Measurements from ENCODE around the gene DAZAP1. TPM values are rescaled to one million over a fixed set of nuclear protein-coding genes. Genes with fewer than 3 reads are reported as not detected.

The DAZAP1 gene
- total and polyA plus RNA-seq, 7 experiments from 2014 or later: 5.0 to 227 (median 138) TPM

GRCh38 chr19:1466461-1467214 lies 59.3 kb downstream of the DAZAP1 start:
- Mint-ChIP-seq H3K4me3 (peak overlapping the region in 2 of 10 donors; percentile 20 to 58), H3K9me3 (no peaks in the 10 kb centered on the region), H3K27ac (no peak overlapping the region), H3K27me3 (peaks cover 0 to 6% (median 0%) of the 10 kb centered on the region in 5 donors), H3K36me3 (no peaks in the 10 kb centered on the region), H3K4me1 (peaks cover 0 to 9% (median 5%) of the 10 kb centered on the region in 7 donors)
- H3K27me3 ChIP-seq (ENCODE audit: control insufficient read depth in 2 of 2, insufficient read depth in 2 of 2, low read length in 2 of 2): peaks cover 0 to 6% of the 10 kb centered on the region in 2 donors
- no peaks in the 10 kb centered on the region for H3K9me3 ChIP-seq (ENCODE audit: control insufficient read depth in 2 of 3, low read length in 3 of 3)
- ATAC-seq: no peak
- no peak for DNase-seq
- H3K4me1 ChIP-seq (ENCODE audit: control insufficient read depth in 2 of 2, insufficient read depth in 2 of 2, low read length in 2 of 2): peaks cover 16 to 27% of the 10 kb centered on the region in 2 donors
- intact Hi-C loops (cut with micrococcal nuclease): loop anchor here in 1 of 2 donors (5.0 kb wide), 1 partner anchor 291 kb away; no protein-coding TSS in a partner anchor
- no peak overlapping the region for H3K27ac ChIP-seq (ENCODE audit: low read depth, low read length)
- H3K36me3 ChIP-seq (ENCODE audit: control insufficient read depth in 2 of 3, insufficient read depth in 3 of 3, low read length in 3 of 3): no peaks in the 10 kb centered on the region
- ChIA-PET CTCF (interaction anchor here (1.9 kb wide), 1 partner anchor 21 kb away, joined by 4 read pairs; no protein-coding TSS in a partner anchor), POLR2A (interaction anchor here (0.7 to 1.4 kb wide), 4 partner anchors 9 to 198 kb away, joined by 3 to 5 read pairs (median 4); partner anchors contain the start of gene CIRBP)
- no peak overlapping the region for H3K4me3 ChIP-seq (ENCODE audit: low read length)

GRCh38 chr19:1467215-1467489 lies 59.8 kb downstream of the DAZAP1 start:
- intact Hi-C loops (cut with micrococcal nuclease): loop anchor here in 1 of 2 donors (5.0 kb wide), 1 partner anchor 290 kb away; no protein-coding TSS in a partner anchor
- Mint-ChIP-seq H3K9me3 (no peaks in the 10 kb centered on the region), H3K4me3 (peak overlapping the region in 1 of 10 donors; percentile 16), H3K27me3 (peaks cover 0 to 10% (median 0%) of the 10 kb centered on the region in 5 donors), H3K4me1 (peaks cover 0 to 11% (median 5%) of the 10 kb centered on the region in 7 donors), H3K27ac (no peak overlapping the region), H3K36me3 (no peaks in the 10 kb centered on the region)
- Histone ChIP-seq H3K27ac (ENCODE audit: low read depth, low read length) (no peak overlapping the region), H3K4me3 (ENCODE audit: low read length) (no peak overlapping the region), H3K9me3 (ENCODE audit: control insufficient read depth in 2 of 3, low read length in 3 of 3) (no peaks in the 10 kb centered on the region), H3K4me1 (ENCODE audit: control insufficient read depth in 2 of 2, insufficient read depth in 2 of 2, low read length in 2 of 2) (peaks cover 19 to 30% of the 10 kb centered on the region in 2 donors), H3K27me3 (ENCODE audit: control insufficient read depth in 2 of 2, insufficient read depth in 2 of 2, low read length in 2 of 2) (peaks cover 0 to 6% of the 10 kb centered on the region in 2 donors), H3K36me3 (ENCODE audit: control insufficient read depth in 2 of 3, insufficient read depth in 3 of 3, low read length in 3 of 3) (no peaks in the 10 kb centered on the region)
- POLR2A ChIA-PET: interaction anchor here (1.4 kb wide), 1 partner anchor 16 kb away, joined by 4 read pairs; no protein-coding TSS in a partner anchor
- ATAC-seq (no peak), DNase-seq (no peak)
- CTCF ChIA-PET: no interaction called here

- intact Hi-C loops (cut with micrococcal nuclease): loop anchor here in 1 of 2 donors (5.0 kb wide), 1 partner anchor 290 kb away; no protein-coding TSS in a partner anchor
- POLR2A ChIA-PET: interaction anchor here (0.6 kb wide), 1 partner anchor 199 kb away, joined by 3 read pairs; the partner anchor contains the start of gene CIRBP
- Mint-ChIP-seq H3K27me3 (peaks cover 0 to 11% (median 0%) of the 10 kb centered on the region in 5 donors), H3K9me3 (no peaks in the 10 kb centered on the region), H3K4me3 (peak overlapping the region in 2 of 10 donors; percentile 48 to 78), H3K36me3 (no peaks in the 10 kb centered on the region), H3K4me1 (peaks cover 0 to 11% (median 5%) of the 10 kb centered on the region in 7 donors), H3K27ac (no peak overlapping the region)
- H3K9me3 ChIP-seq (ENCODE audit: control insufficient read depth in 2 of 3, low read length in 3 of 3): no peaks in the 10 kb centered on the region
- no peak overlapping the region for H3K27ac ChIP-seq (ENCODE audit: low read depth, low read length)
- ATAC-seq (no peak), DNase-seq (no peak)
- H3K4me1 ChIP-seq (ENCODE audit: control insufficient read depth in 2 of 2, insufficient read depth in 2 of 2, low read length in 2 of 2): peaks cover 19 to 30% of the 10 kb centered on the region in 2 donors
- H3K4me3 ChIP-seq (ENCODE audit: low read length): no peak overlapping the region
- H3K36me3 ChIP-seq (ENCODE audit: control insufficient read depth in 2 of 3, insufficient read depth in 3 of 3, low read length in 3 of 3): no peaks in the 10 kb centered on the region
- peaks cover 0 to 6% of the 10 kb centered on the region in 2 donors for H3K27me3 ChIP-seq (ENCODE audit: control insufficient read depth in 2 of 2, insufficient read depth in 2 of 2, low read length in 2 of 2)
- CTCF ChIA-PET: no interaction called here
Measured at GRCh38 chr19:1467490-1468273, 60.3 kb downstream of the DAZAP1 start.

GRCh38 chr19:1468274-1468820 lies 61.0 kb downstream of the DAZAP1 start:
- peak overlapping the region in 8 of 10 donors; percentile 23 to 78 (median 49) for H3K4me3 Mint-ChIP-seq
- no peaks in the 10 kb centered on the region for H3K36me3 Mint-ChIP-seq
- ATAC-seq (no peak), DNase-seq (no peak)
- ChIA-PET POLR2A (interaction anchor here (1.2 kb wide), 1 partner anchor 10 kb away, joined by 3 read pairs; no protein-coding TSS in a partner anchor), CTCF (no interaction called here)
- no peaks in the 10 kb centered on the region for H3K36me3 ChIP-seq (ENCODE audit: control insufficient read depth in 2 of 3, insufficient read depth in 3 of 3, low read length in 3 of 3)
- H3K9me3 Mint-ChIP-seq: no peaks in the 10 kb centered on the region
- H3K4me1 ChIP-seq (ENCODE audit: control insufficient read depth in 2 of 2, insufficient read depth in 2 of 2, low read length in 2 of 2): peaks cover 19 to 30% of the 10 kb centered on the region in 2 donors
- intact Hi-C loops (cut with micrococcal nuclease): loop anchor here in 1 of 2 donors (5.0 kb wide), 1 partner anchor 289 kb away; no protein-coding TSS in a partner anchor
- H3K9me3 ChIP-seq (ENCODE audit: control insufficient read depth in 2 of 3, low read length in 3 of 3): no peaks in the 10 kb centered on the region
- H3K27ac Mint-ChIP-seq: no peak overlapping the region
- no peak overlapping the region for H3K27ac ChIP-seq (ENCODE audit: low read depth, low read length)
- peaks cover 0 to 16% (median 0%) of the 10 kb centered on the region in 5 donors for H3K27me3 Mint-ChIP-seq
- peaks cover 0 to 14% (median 11%) of the 10 kb centered on the region in 7 donors for H3K4me1 Mint-ChIP-seq
- peaks cover 0 to 6% of the 10 kb centered on the region in 2 donors for H3K27me3 ChIP-seq (ENCODE audit: control insufficient read depth in 2 of 2, insufficient read depth in 2 of 2, low read length in 2 of 2)
- no peak overlapping the region for H3K4me3 ChIP-seq (ENCODE audit: low read length)

GRCh38 chr19:1468821-1469254 lies 61.5 kb downstream of the DAZAP1 start:
- Histone ChIP-seq H3K4me1 (ENCODE audit: control insufficient read depth in 2 of 2, insufficient read depth in 2 of 2, low read length in 2 of 2) (peaks cover 19 to 30% of the 10 kb centered on the region in 2 donors), H3K4me3 (ENCODE audit: low read length) (no peak overlapping the region), H3K27ac (ENCODE audit: low read depth, low read length) (no peak overlapping the region), H3K36me3 (ENCODE audit: control insufficient read depth in 2 of 3, insufficient read depth in 3 of 3, low read length in 3 of 3) (no peaks in the 10 kb centered on the region), H3K9me3 (ENCODE audit: control insufficient read depth in 2 of 3, low read length in 3 of 3) (no peaks in the 10 kb centered on the region), H3K27me3 (ENCODE audit: control insufficient read depth in 2 of 2, insufficient read depth in 2 of 2, low read length in 2 of 2) (peaks cover 0 to 6% of the 10 kb centered on the region in 2 donors)
- Mint-ChIP-seq H3K4me3 (peak overlapping the region in 7 of 10 donors; percentile 33 to 78 (median 48)), H3K36me3 (no peaks in the 10 kb centered on the region), H3K4me1 (peaks cover 0 to 14% (median 12%) of the 10 kb centered on the region in 7 donors), H3K27me3 (peaks cover 0 to 16% (median 0%) of the 10 kb centered on the region in 5 donors), H3K9me3 (no peaks in the 10 kb centered on the region), H3K27ac (peak overlapping the region in 1 of 9 donors; percentile 9)
- ChIA-PET POLR2A (interaction anchor here (0.9 to 1.2 kb wide), 2 partner anchors 8 to 9 kb away, joined by 3 read pairs; no protein-coding TSS in a partner anchor), CTCF (no interaction called here)
- DNase-seq (peak in 1 of 9 donors; percentile 56), ATAC-seq (peak; percentile 7)
- intact Hi-C loops (cut with micrococcal nuclease): loop anchor here in 1 of 2 donors (5.0 kb wide), 1 partner anchor 288 kb away; no protein-coding TSS in a partner anchor

All from naive thymus-derived CD4-positive, alpha-beta T cell (primary cell).